ENCODE results near the gene AGPS. TPM values are rescaled to one million over a fixed set of nuclear protein-coding genes. Genes with fewer than 3 reads are reported as not detected.

AGPS gene
- total and polyA plus RNA-seq, 2 of the 13 experiments (the other 11 are each of a cell fraction or from before 2014, with no cell fraction given), result 39.4 to 99.0 TPM

DNA sequence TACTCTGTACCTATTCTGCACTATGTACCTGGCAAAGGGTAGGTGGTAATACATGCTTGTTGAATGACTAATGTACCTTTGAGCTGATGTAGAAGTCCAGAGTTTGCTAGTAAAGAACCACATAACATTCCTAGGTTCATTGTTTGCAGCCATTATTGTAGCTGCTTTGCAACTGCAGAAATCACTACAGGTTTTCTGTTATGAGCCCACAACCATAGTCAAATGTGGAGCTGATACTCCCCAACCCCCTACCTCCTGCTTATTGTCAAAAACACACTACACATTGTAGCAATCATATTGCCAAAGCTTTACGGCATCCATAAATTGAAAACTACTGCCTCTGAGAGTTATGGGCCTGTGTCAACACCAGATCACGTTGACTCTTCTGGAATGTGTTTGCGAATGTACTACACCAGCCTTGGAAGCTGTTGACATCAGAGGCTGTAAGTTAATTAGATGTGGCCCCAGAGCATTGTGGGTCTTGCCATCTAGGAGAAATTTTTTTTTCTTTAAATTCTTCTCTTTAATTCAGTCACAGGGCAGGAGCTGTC lies 187.0 kb downstream of the AGPS start (continued):
- TF ChIP-seq, protein P1, sequence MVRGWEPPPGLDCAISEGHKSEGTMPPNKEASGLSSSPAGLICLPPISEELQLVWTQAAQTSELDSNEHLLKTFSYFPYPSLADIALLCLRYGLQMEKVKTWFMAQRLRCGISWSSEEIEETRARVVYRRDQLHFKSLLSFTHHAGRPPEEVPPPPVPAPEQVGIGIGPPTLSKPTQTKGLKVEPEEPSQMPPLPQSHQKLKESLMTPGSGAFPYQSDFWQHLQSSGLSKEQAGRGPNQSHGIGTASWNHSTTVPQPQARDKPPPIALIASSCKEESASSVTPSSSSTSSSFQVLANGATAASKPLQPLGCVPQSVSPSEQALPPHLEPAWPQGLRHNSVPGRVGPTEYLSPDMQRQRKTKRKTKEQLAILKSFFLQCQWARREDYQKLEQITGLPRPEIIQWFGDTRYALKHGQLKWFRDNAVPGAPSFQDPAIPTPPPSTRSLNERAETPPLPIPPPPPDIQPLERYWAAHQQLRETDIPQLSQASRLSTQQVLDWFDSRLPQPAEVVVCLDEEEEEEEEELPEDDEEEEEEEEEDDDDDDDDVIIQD (CRISPR knock-in tag; IDR thresholded peaks at IDR 0.05; ENCODE audit: low read depth), result peak; percentile 62; the same call in 1 of the 2 replicates
- TF ChIP-seq CEBPG (CRISPR knock-in tag; IDR thresholded peaks at IDR 0.05) (0 out of 2 replicates have a peak, but pooled peaks have one; percentile 6), JUN (CRISPR knock-in tag; IDR thresholded peaks at IDR 0.05) (peak; percentile 86), NCOR1 (IDR thresholded peaks at IDR 0.05; ENCODE audit: borderline replicate concordance, low read length) (peak; percentile 74), MTA3 (CRISPR knock-in tag; IDR thresholded peaks at IDR 0.05) (no peak), ZSCAN30 (CRISPR knock-in tag; IDR thresholded peaks at IDR 0.05) (no peak), ASH2L (IDR thresholded peaks at IDR 0.05; ENCODE audit: insufficient read length, low read depth, low read length) (peak; percentile 99), ZBTB21 (CRISPR knock-in tag; IDR thresholded peaks at IDR 0.05) (peak; percentile 46; the same call in 1 of the 2 replicates), MIXL1 (CRISPR knock-in tag; IDR thresholded peaks at IDR 0.05) (no peak), ZMYM3 (CRISPR knock-in tag; IDR thresholded peaks at IDR 0.05) (peak; percentile 22; the same call in 1 of the 2 replicates), ZNF629 (CRISPR knock-in tag; conservative IDR thresholded peaks at IDR 0.05) (peak; percentile 76), ZNF891 (CRISPR knock-in tag; IDR thresholded peaks at IDR 0.05) (no peak), ZBTB38 (CRISPR knock-in tag; IDR thresholded peaks at IDR 0.05) (no peak), ZNF605 (CRISPR knock-in tag; IDR thresholded peaks at IDR 0.05) (no peak), ZFX (CRISPR knock-in tag; IDR thresholded peaks at IDR 0.05; ENCODE audit: low read depth) (peak; percentile 51; the same call in 1 of the 2 replicates), GATAD2A (CRISPR knock-in tag; IDR thresholded peaks at IDR 0.05) (peak; percentile 26; the same call in 1 of the 2 replicates), ZNF674 (CRISPR knock-in tag; IDR thresholded peaks at IDR 0.05; ENCODE audit: low read depth) (no peak), ZNF446 (CRISPR knock-in tag; IDR thresholded peaks at IDR 0.05) (no peak), HOXD1 (CRISPR knock-in tag; IDR thresholded peaks at IDR 0.05) (no peak)
- TF ChIP-seq, protein P2, sequence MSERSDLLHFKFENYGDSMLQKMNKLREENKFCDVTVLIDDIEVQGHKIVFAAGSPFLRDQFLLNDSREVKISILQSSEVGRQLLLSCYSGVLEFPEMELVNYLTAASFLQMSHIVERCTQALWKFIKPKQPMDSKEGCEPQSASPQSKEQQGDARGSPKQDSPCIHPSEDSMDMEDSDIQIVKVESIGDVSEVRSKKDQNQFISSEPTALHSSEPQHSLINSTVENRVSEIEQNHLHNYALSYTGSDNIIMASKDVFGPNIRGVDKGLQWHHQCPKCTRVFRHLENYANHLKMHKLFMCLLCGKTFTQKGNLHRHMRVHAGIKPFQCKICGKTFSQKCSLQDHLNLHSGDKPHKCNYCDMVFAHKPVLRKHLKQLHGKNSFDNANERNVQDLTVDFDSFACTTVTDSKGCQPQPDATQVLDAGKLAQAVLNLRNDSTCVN (CRISPR knock-in tag; IDR thresholded peaks at IDR 0.05; ENCODE audit: borderline replicate concordance), result no peak
- TF ChIP-seq, protein P3, sequence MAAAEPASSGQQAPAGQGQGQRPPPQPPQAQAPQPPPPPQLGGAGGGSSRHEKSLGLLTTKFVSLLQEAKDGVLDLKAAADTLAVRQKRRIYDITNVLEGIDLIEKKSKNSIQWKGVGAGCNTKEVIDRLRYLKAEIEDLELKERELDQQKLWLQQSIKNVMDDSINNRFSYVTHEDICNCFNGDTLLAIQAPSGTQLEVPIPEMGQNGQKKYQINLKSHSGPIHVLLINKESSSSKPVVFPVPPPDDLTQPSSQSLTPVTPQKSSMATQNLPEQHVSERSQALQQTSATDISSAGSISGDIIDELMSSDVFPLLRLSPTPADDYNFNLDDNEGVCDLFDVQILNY (CRISPR knock-in tag; conservative IDR thresholded peaks at IDR 0.05), result no peak
- TF ChIP-seq, protein P4, sequence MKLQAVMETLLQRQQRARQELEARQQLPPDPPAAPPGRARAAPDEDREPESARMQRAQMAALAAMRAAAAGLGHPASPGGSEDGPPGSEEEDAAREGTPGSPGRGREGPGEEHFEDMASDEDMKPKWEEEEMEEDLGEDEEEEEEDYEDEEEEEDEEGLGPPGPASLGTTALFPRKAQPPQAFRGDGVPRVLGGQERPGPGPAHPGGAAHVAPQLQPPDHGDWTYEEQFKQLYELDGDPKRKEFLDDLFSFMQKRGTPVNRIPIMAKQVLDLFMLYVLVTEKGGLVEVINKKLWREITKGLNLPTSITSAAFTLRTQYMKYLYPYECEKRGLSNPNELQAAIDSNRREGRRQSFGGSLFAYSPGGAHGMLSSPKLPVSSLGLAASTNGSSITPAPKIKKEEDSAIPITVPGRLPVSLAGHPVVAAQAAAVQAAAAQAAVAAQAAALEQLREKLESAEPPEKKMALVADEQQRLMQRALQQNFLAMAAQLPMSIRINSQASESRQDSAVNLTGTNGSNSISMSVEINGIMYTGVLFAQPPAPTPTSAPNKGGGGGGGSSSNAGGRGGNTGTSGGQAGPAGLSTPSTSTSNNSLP (IDR thresholded peaks at IDR 0.05; ENCODE audit: low read depth, low read length), result peak; percentile 18; the same call in 1 of the 2 replicates
- TF ChIP-seq, protein P5, sequence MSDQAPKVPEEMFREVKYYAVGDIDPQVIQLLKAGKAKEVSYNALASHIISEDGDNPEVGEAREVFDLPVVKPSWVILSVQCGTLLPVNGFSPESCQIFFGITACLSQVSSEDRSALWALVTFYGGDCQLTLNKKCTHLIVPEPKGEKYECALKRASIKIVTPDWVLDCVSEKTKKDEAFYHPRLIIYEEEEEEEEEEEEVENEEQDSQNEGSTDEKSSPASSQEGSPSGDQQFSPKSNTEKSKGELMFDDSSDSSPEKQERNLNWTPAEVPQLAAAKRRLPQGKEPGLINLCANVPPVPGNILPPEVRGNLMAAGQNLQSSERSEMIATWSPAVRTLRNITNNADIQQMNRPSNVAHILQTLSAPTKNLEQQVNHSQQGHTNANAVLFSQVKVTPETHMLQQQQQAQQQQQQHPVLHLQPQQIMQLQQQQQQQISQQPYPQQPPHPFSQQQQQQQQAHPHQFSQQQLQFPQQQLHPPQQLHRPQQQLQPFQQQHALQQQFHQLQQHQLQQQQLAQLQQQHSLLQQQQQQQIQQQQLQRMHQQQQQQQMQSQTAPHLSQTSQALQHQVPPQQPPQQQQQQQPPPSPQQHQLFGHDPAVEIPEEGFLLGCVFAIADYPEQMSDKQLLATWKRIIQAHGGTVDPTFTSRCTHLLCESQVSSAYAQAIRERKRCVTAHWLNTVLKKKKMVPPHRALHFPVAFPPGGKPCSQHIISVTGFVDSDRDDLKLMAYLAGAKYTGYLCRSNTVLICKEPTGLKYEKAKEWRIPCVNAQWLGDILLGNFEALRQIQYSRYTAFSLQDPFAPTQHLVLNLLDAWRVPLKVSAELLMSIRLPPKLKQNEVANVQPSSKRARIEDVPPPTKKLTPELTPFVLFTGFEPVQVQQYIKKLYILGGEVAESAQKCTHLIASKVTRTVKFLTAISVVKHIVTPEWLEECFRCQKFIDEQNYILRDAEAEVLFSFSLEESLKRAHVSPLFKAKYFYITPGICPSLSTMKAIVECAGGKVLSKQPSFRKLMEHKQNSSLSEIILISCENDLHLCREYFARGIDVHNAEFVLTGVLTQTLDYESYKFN (CRISPR knock-in tag; conservative IDR thresholded peaks at IDR 0.05), result peak; percentile 62
